Activated B cell treated with CpG ODN at 0.5 μM for 24 hours (primary cell): ENCODE data around the gene FNDC11. TPM values are rescaled to one million over a fixed set of nuclear protein-coding genes. Genes with fewer than 3 reads are reported as not detected.
"Not testable (repeated sequence)": the region's sequence is repeated elsewhere in the genome, so short reads cannot be mapped to it uniquely, and the experiment has no call there.

Experiments
- ATAC-seq: fragments of 200-7000 bp; cut with Tn5 transposase; one replicate; pipeline ENCODE4 v1.10.0; 2021; ENCODE audit warnings: low read depth, mild to moderate bottlenecking, moderate library complexity
- CTCF ChIA-PET: fragments of 350-600 bp; sonication (Branson Sonifier 250); formaldehyde crosslinking; loops from one replicate; lab custom pipeline; 2021; ENCODE audit warnings: antibody characterized with exemption; lab: Charles Lee
- POLR2A ChIA-PET: fragments of 350-600 bp; sonication (Branson Sonifier 250); formaldehyde crosslinking; loops from one replicate; lab custom pipeline; 2021; ENCODE audit warnings: antibody characterized with exemption; lab: Charles Lee
- DNase-seq: peaks from one replicate; pipeline ENCODE4 v3.0.0; 2022
- H3K27ac Mint-ChIP-seq: one replicate; pipeline ENCODE4 v1.8.0; 2020; ENCODE audit warnings: mixed read lengths
- H3K27me3 Mint-ChIP-seq: one replicate; pipeline ENCODE4 v1.8.0; 2021; ENCODE audit warnings: mixed read lengths
- H3K36me3 Mint-ChIP-seq: one replicate; pipeline ENCODE4 v1.8.0; 2021; ENCODE audit warnings: low read depth, mixed read lengths
- H3K4me1 Mint-ChIP-seq: one replicate; pipeline ENCODE4 v1.8.0; 2021; ENCODE audit warnings: mixed read lengths
- H3K4me3 Mint-ChIP-seq: one replicate; pipeline ENCODE4 v1.8.0; 2020; ENCODE audit warnings: mild to moderate bottlenecking, mixed read lengths
- H3K9me3 Mint-ChIP-seq: one replicate; pipeline ENCODE4 v1.8.0; 2020; ENCODE audit warnings: mixed read lengths
- intact Hi-C: fragments of 100-400 bp; cut with micrococcal nuclease; formaldehyde crosslinking; loops from one replicate; pipeline ENCODE4 v1.15.1; 2024
- total RNA-seq: library from RNA; stranded (reverse); gene quantifications from 2 replicates; pipeline ENCODE4 v1.2.3, GENCODE V29; 2022
- TF ChIP-seq, protein P1 (sequence below): fragments of 200-600 bp; IDR thresholded peaks from one replicate; pipeline ENCODE4 v1.8.0; 2022; ENCODE audit warnings: antibody characterized with exemption, mild to moderate bottlenecking

Gene FNDC11
- total RNA-seq, 1 donor from 2014 or later, result 0.78 TPM

DNA sequence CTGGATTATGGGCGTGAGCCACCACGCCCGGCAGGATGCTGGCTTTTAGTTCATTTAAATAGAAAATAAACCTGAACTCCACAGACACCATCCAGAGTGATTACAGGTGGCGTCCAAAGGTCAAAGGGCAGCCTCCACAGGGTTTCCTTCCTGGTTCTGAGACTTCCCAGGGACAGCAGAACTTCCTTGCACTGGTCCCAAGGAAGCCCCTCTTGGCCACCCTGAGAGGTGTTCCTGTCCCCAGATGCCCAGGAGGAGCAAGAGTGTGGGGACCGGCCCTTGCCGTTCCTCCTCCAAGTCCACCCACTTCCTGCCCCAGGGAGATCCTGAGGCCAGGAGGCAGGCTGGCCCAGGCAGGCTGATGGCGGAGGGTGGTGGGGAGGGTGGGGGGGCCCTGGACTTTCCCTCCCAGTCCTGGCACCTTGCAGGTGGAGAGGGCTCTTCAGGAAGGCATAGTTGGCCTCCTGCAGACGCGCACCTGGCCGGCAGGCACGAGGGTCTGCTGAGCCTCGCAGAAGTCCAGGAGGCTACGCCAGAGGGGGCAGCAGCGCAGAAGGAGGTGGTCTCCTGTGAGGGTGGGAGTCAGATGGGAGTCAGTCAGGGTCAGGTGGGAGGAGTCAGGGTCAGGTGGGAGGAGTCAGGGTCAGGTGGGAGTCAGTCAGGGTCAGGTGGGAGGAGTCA, 5.0 kb downstream of the FNDC11 start:
- Mint-ChIP-seq H3K27ac (no peak overlapping the region), H3K9me3 (no peaks in the 10 kb centered on the region), H3K4me1 (peaks cover 17% of the 10 kb centered on the region), H3K36me3 (peaks cover 20% of the 10 kb centered on the region), H3K27me3 (no peaks in the 10 kb centered on the region), H3K4me3 (no peak overlapping the region)
- no peak for ATAC-seq
- no peak for DNase-seq
- intact Hi-C loops, result no loop called here
- TF ChIP-seq, protein P1, sequence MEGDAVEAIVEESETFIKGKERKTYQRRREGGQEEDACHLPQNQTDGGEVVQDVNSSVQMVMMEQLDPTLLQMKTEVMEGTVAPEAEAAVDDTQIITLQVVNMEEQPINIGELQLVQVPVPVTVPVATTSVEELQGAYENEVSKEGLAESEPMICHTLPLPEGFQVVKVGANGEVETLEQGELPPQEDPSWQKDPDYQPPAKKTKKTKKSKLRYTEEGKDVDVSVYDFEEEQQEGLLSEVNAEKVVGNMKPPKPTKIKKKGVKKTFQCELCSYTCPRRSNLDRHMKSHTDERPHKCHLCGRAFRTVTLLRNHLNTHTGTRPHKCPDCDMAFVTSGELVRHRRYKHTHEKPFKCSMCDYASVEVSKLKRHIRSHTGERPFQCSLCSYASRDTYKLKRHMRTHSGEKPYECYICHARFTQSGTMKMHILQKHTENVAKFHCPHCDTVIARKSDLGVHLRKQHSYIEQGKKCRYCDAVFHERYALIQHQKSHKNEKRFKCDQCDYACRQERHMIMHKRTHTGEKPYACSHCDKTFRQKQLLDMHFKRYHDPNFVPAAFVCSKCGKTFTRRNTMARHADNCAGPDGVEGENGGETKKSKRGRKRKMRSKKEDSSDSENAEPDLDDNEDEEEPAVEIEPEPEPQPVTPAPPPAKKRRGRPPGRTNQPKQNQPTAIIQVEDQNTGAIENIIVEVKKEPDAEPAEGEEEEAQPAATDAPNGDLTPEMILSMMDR, result no peak
- ChIA-PET POLR2A (interaction anchor here (1.1 kb wide), 1 partner anchor 9 kb away, joined by 3 read pairs; no protein-coding TSS in a partner anchor), CTCF (no interaction called here)

DNA sequence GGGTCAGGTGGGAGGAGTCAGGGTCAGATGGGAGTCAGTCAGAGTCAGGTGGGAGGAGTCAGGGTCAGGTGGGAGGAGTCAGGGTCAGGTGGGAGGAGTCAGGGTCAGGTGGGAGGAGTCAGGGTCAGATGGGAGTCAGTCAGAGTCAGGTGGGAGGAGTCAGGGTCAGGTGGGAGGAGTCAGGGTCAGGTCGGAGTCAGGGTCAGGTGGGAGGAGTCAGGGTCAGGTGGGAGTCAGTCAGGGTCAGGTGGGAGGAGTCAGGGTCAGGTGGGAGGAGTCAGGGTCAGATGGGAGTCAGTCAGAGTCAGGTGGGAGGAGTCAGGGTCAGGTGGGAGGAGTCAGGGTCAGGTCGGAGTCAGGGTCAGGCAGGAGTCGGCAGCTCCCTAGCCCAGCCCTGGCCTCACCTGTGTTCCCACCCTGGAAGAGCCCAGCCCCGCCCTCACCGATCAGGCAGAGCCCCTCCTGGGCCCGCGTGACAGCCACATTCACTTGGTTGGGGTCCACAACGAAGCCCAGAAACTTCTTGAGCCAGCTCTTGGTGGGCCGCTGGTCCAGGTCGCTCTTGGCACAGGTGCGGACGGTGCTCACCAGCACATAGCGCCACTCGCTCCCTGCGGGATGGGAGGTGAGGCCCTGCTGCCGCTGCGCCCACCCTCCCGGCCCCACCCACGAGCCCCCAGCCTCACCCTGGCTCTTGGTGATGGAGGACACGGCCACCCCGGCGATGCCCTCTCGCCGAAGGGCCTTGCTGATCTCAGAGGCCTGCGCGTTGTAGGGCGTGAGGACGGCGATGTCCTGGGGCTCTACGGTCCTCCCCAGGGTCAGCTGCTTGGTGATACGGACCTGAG, 5.8 kb downstream of the FNDC11 start:
- DNase-seq, CTCF ChIA-PET, H3K4me3 Mint-ChIP-seq, intact Hi-C loops, ATAC-seq, H3K27ac Mint-ChIP-seq, POLR2A ChIA-PET, H3K9me3 Mint-ChIP-seq, H3K27me3 Mint-ChIP-seq: not testable (repeated sequence)
- H3K4me1 Mint-ChIP-seq, result peaks cover 11% of the 10 kb centered on the region
- H3K36me3 Mint-ChIP-seq, result peaks cover 23% of the 10 kb centered on the region

DNA sequence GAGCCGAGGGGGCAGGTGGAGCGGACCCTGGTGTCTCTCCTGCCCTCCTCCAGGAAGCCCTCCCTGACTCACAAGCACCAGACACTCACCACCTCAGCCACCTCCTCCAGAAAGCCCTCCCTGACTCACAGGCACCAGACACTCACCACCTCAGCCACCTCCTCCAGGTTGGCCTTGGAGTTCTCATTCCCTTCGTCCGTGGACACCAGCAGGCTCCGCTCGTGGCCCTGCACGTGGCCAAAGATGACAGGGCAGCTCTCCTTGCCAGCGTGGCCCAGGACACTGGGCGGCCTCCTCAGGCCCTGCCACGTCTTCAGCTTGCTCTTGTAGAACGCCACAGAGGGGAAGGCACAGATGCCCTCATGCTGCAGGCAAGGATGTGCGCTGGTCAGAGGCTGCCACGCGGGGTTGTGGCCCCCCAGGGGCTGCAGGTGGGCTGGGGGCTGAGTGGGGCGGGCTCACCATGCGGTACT, 6.4 kb downstream of the FNDC11 start:
- TF ChIP-seq, protein P1, result no peak
- no peaks in the 10 kb centered on the region for H3K27me3 Mint-ChIP-seq
- CTCF ChIA-PET, result no interaction called here
- H3K4me3 Mint-ChIP-seq, result no peak overlapping the region
- intact Hi-C loops, result no loop called here
- H3K9me3 Mint-ChIP-seq, result no peaks in the 10 kb centered on the region
- DNase-seq (no peak), ATAC-seq (no peak)
- H3K36me3 Mint-ChIP-seq, result peaks cover 23% of the 10 kb centered on the region
- H3K4me1 Mint-ChIP-seq, result peaks cover 7% of the 10 kb centered on the region
- no peak overlapping the region for H3K27ac Mint-ChIP-seq
- POLR2A ChIA-PET, result interaction anchor here (1.5 kb wide), 1 partner anchor 8 kb away, joined by 4 read pairs; no protein-coding TSS in a partner anchor

DNA sequence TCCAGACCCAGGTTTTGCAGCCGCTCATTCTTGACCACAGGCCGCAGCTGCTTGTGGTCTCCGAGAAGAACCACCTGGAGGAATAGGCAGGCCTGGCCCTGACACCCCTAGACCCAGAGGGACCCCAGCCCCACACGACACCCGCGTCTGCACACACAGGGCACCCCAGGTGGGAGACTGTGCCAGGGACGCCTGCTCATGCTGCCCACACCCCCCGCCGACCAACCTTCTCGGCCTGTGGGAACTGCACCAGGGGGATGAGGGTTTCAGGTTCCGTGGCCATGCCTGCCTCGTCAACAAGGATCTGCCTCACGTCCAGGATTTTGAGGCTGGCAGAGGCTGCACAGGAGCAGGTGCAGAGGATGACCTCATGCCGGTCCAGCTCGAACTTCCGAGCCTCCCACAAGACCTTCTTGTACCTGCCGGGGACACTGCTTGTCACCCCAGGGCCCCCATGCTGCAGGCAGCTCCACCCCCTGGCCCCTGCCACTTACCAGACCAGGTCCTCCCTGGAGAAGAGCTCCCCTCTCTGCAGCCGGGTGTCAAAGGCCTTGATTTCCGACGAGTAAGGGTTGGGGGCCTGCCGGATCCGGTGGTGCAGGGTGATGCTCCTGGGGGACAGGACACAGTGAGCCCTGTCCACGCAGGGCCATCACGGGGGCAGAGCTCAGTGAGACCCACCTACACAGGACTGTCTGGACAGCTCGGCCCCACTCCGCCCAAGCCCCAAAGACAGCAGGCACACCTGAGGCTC, 7.1 kb downstream of the FNDC11 start:
- Mint-ChIP-seq H3K27me3 (no peaks in the 10 kb centered on the region), H3K36me3 (peaks cover 29% of the 10 kb centered on the region), H3K4me1 (peaks cover 6% of the 10 kb centered on the region), H3K27ac (no peak overlapping the region), H3K4me3 (no peak overlapping the region), H3K9me3 (no peaks in the 10 kb centered on the region)
- POLR2A ChIA-PET, result interaction anchor here (0.7 to 1.5 kb wide), 2 partner anchors 8 to 41 kb away, joined by 4 read pairs; no protein-coding TSS in a partner anchor
- TF ChIP-seq, protein P1, result no peak
- no peak for ATAC-seq
- intact Hi-C loops, result no loop called here
- CTCF ChIA-PET, result no interaction called here
- DNase-seq, result no peak

DNA sequence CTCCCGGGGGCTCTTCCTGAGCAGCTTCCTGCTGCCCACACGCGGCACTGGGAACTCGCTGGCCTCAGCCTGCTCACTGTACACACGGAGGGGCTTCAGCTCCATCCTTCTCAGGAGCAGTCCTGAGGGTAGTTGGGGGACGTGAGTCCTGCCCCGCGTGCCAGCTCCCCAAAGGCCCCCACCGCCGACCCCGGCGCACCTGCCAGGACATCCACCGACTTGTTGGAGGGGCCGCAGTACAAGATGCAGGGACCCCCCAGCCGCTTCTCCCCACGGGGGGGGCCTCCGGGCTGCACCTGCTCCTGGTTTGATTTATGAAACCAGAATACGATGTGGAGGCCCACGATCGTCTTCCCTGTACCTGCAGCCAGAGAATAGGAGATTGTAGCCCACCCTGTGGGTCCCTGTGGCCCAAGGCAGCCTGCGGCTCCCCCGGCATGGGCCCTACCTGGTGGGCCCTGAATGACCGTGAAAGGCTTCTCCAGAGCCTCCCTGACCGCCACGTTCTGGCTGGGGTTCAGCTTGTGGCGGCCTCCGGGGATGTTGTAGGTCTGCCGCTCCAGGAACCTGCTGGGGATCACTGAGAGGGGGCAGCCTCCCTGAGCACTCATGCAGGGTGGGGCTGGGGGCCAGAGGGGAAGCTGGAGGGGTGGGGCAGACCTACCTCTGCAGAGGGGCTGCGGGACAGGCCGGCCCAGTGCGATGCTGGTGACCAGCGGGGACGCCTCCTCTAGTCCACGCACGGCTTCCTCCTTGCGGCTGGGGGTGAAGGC, 7.9 kb downstream of the FNDC11 start:
- intact Hi-C loops, result no loop called here
- ChIA-PET CTCF (no interaction called here), POLR2A (interaction anchor here (0.5 to 1.9 kb wide), 6 partner anchors 7 to 42 kb away, joined by 3 to 9 read pairs (median 4); partner anchors contain the start of genes HELZ2 and PTK6)
- Mint-ChIP-seq H3K27me3 (no peaks in the 10 kb centered on the region), H3K4me1 (peaks cover 6% of the 10 kb centered on the region), H3K4me3 (no peak overlapping the region), H3K9me3 (no peaks in the 10 kb centered on the region), H3K27ac (no peak overlapping the region), H3K36me3 (peaks cover 29% of the 10 kb centered on the region)
- ATAC-seq (no peak), DNase-seq (no peak)
- TF ChIP-seq, protein P1, result no peak
